ENCODE measurements around the gene HTRA1.

Gene HTRA1

GRCh38 chr10:122457934-122458333, 3.4 kb upstream of the HTRA1 start:
- Histone ChIP-seq H3K9me3 (ENCODE audit: insufficient read depth, low read depth, low read length) (no peaks in the 10 kb centered on the region; the same call in 1 of the 2 replicates), H3K9ac (ENCODE audit: low read depth, low read length, poor library complexity, severe bottlenecking) (no peak overlapping the region), H3K4me1 (ENCODE audit: insufficient read depth, low read length, poor library complexity, severe bottlenecking) (no peaks in the 10 kb centered on the region), H3F3A (ENCODE audit: low read depth) (no peaks in the 10 kb centered on the region), H3K27me3 (ENCODE audit: insufficient read depth, low read length, poor library complexity, severe bottlenecking) (no peaks in the 10 kb centered on the region), H4K20me1 (ENCODE audit: insufficient read depth, low read length, poor library complexity, severe bottlenecking) (no peaks in the 10 kb centered on the region), H2AFZ (ENCODE audit: low read length) (no peak overlapping the region), H3K79me2 (ENCODE audit: insufficient read depth, low read length) (no peaks in the 10 kb centered on the region), H3K9me2 (replicated peaks; ENCODE audit: low read depth, low read length) (no peaks in the 10 kb centered on the region), H3K4me2 (ENCODE audit: low read depth, low read length, poor library complexity, severe bottlenecking) (no peak overlapping the region), H3K4me3 (ENCODE audit: low read length, poor library complexity, severe bottlenecking) (no peak overlapping the region), H3K36me3 (ENCODE audit: insufficient read depth, low read length) (no peaks in the 10 kb centered on the region)
- TF ChIP-seq EZH2phosphoT487 (IDR thresholded peaks at IDR 0.05; ENCODE audit: borderline replicate concordance) (no peak), CTCF (conservative IDR thresholded peaks at IDR 0.05; ENCODE audit: low read length) (no peak)

GRCh38 chr10:122458693-122459092, 2.7 kb upstream of the HTRA1 start:
- no peaks in the 10 kb centered on the region for H3K27me3 ChIP-seq (ENCODE audit: insufficient read depth, low read length, poor library complexity, severe bottlenecking)

GRCh38 chr10:122459561-122460273, 1.6 kb upstream of the HTRA1 start:
- no peaks in the 10 kb centered on the region for H3K27me3 ChIP-seq (ENCODE audit: insufficient read depth, low read length, poor library complexity, severe bottlenecking)
- no peak overlapping the region for H3K4me3 ChIP-seq (ENCODE audit: low read length, poor library complexity, severe bottlenecking)
- H3F3A ChIP-seq (ENCODE audit: low read depth): no peaks in the 10 kb centered on the region
- H4K20me1 ChIP-seq (ENCODE audit: insufficient read depth, low read length, poor library complexity, severe bottlenecking): no peaks in the 10 kb centered on the region
- H2AFZ ChIP-seq (ENCODE audit: low read length): no peak overlapping the region
- H3K9me2 ChIP-seq (replicated peaks; ENCODE audit: low read depth, low read length): no peaks in the 10 kb centered on the region
- no peak overlapping the region for H3K9ac ChIP-seq (ENCODE audit: low read depth, low read length, poor library complexity, severe bottlenecking)
- H3K36me3 ChIP-seq (ENCODE audit: insufficient read depth, low read length): no peaks in the 10 kb centered on the region
- no peaks in the 10 kb centered on the region for H3K79me2 ChIP-seq (ENCODE audit: insufficient read depth, low read length)
- H3K9me3 ChIP-seq (ENCODE audit: insufficient read depth, low read depth, low read length): no peaks in the 10 kb centered on the region; the same call in 1 of the 2 replicates
- no peak overlapping the region for H3K4me2 ChIP-seq (ENCODE audit: low read depth, low read length, poor library complexity, severe bottlenecking)
- TF ChIP-seq EZH2phosphoT487 (IDR thresholded peaks at IDR 0.05; ENCODE audit: borderline replicate concordance): no peak
- TF ChIP-seq CTCF (conservative IDR thresholded peaks at IDR 0.05; ENCODE audit: low read length): no peak
- H3K4me1 ChIP-seq (ENCODE audit: insufficient read depth, low read length, poor library complexity, severe bottlenecking): no peaks in the 10 kb centered on the region

More at GRCh38 chr10:122458693-122459092, 2.7 kb upstream of the HTRA1 start:
- Histone ChIP-seq H3K4me1 (ENCODE audit: insufficient read depth, low read length, poor library complexity, severe bottlenecking) (no peaks in the 10 kb centered on the region), H4K20me1 (ENCODE audit: insufficient read depth, low read length, poor library complexity, severe bottlenecking) (no peaks in the 10 kb centered on the region), H2AFZ (ENCODE audit: low read length) (no peak overlapping the region), H3K79me2 (ENCODE audit: insufficient read depth, low read length) (no peaks in the 10 kb centered on the region), H3K4me2 (ENCODE audit: low read depth, low read length, poor library complexity, severe bottlenecking) (no peak overlapping the region), H3K4me3 (ENCODE audit: low read length, poor library complexity, severe bottlenecking) (no peak overlapping the region), H3K36me3 (ENCODE audit: insufficient read depth, low read length) (no peaks in the 10 kb centered on the region), H3K9me3 (ENCODE audit: insufficient read depth, low read depth, low read length) (no peaks in the 10 kb centered on the region; the same call in 1 of the 2 replicates), H3K9ac (ENCODE audit: low read depth, low read length, poor library complexity, severe bottlenecking) (no peak overlapping the region), H3F3A (ENCODE audit: low read depth) (no peaks in the 10 kb centered on the region), H3K9me2 (replicated peaks; ENCODE audit: low read depth, low read length) (no peaks in the 10 kb centered on the region)
- TF ChIP-seq EZH2phosphoT487 (IDR thresholded peaks at IDR 0.05; ENCODE audit: borderline replicate concordance): no peak
- no peak for TF ChIP-seq CTCF (conservative IDR thresholded peaks at IDR 0.05; ENCODE audit: low read length)

Measured in Loucy (cell line).